Adrenal gland (tissue), 5 donors: ENCODE results near the gene TIMM50.

Experiments
- POLR2A ChIP-seq, 2 donors: fragments of 450-650 bp; IDR thresholded peaks; one replicate each; pipeline ENCODE4 v1.6.1; 2017; ENCODE audit warnings: antibody characterized with exemption in 2 of 2, mild to moderate bottlenecking in 2 of 2, moderate library complexity in 1 of 2
- TF ChIP-seq, protein P1 (sequence below), 6 experiments: fragments of 450-650 bp in 4 of 6; fragments of 200-600 bp in 2 of 6; sonication (generic) in 1 of 6; IDR thresholded peaks; 1 replicate in 5 of 6; 2 replicates in 1 of 6; pipeline versions ENCODE4 v1.5.1 to v1.8.0; 2016 to 2021; ENCODE audit warnings: antibody characterized with exemption in 6 of 6, mild to moderate bottlenecking in 2 of 6, moderate library complexity in 1 of 6
- donor health status: DM: no; HTN: no; CAD: no.

- TF ChIP-seq, protein P1, sequence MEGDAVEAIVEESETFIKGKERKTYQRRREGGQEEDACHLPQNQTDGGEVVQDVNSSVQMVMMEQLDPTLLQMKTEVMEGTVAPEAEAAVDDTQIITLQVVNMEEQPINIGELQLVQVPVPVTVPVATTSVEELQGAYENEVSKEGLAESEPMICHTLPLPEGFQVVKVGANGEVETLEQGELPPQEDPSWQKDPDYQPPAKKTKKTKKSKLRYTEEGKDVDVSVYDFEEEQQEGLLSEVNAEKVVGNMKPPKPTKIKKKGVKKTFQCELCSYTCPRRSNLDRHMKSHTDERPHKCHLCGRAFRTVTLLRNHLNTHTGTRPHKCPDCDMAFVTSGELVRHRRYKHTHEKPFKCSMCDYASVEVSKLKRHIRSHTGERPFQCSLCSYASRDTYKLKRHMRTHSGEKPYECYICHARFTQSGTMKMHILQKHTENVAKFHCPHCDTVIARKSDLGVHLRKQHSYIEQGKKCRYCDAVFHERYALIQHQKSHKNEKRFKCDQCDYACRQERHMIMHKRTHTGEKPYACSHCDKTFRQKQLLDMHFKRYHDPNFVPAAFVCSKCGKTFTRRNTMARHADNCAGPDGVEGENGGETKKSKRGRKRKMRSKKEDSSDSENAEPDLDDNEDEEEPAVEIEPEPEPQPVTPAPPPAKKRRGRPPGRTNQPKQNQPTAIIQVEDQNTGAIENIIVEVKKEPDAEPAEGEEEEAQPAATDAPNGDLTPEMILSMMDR (IDR thresholded peaks at IDR 0.05) = no peak
- no peak for TF ChIP-seq POLR2A (IDR thresholded peaks at IDR 0.05)
Observed at GRCh38 chr19:39509233-39509632, 28.6 kb downstream of the TIMM50 start.
